ENCODE results near the gene BCAS4.

Gene BCAS4

GRCh38 chr20:50858525-50858924 is 63.7 kb downstream of the BCAS4 start:
- no peak for DNase-seq

GRCh38 chr20:50859161-50859560 is 64.3 kb downstream of the BCAS4 start:
- DNase-seq: no peak

GRCh38 chr20:50861012-50861411 is 66.2 kb downstream of the BCAS4 start:
- DNase-seq: no peak

GRCh38 chr20:50862546-50862945 is 67.7 kb downstream of the BCAS4 start:
- DNase-seq: no peak

- no peak for DNase-seq
These were observed 70.3 kb downstream of the BCAS4 start for GRCh38 chr20:50865114-50865513.

GRCh38 chr20:50865591-50865990 is 70.7 kb downstream of the BCAS4 start:
- no peak for DNase-seq

- DNase-seq: no peak
These were observed 71.3 kb downstream of the BCAS4 start for GRCh38 chr20:50866036-50866685.

GRCh38 chr20:50866831-50867230 is 72.0 kb downstream of the BCAS4 start:
- DNase-seq: no peak

- no peak for DNase-seq
These were observed 72.9 kb downstream of the BCAS4 start for GRCh38 chr20:50867805-50868204.

GRCh38 chr20:50868509-50869495 is 73.9 kb downstream of the BCAS4 start:
- no peak for DNase-seq

GRCh38 chr20:50870561-50871161 is 75.8 kb downstream of the BCAS4 start:
- DNase-seq: no peak

- DNase-seq: no peak
These were observed 77.9 kb downstream of the BCAS4 start for GRCh38 chr20:50872560-50873425.

- no peak for DNase-seq
These were observed 78.7 kb downstream of the BCAS4 start for GRCh38 chr20:50873585-50873984.

- no peak for DNase-seq
These were observed 79.4 kb downstream of the BCAS4 start for GRCh38 chr20:50874111-50874757.

- DNase-seq: no peak
These were observed 80.2 kb downstream of the BCAS4 start for GRCh38 chr20:50874758-50875665.

- DNase-seq: peak; percentile 37
These were observed 81.3 kb downstream of the BCAS4 start for GRCh38 chr20:50876063-50876685.

GRCh38 chr20:50876816-50877215 is 82.0 kb downstream of the BCAS4 start:
- DNase-seq: peak; percentile 41

GRCh38 chr20:50877232-50877743 is 82.4 kb downstream of the BCAS4 start:
- DNase-seq: peak; percentile 24

GRCh38 chr20:50879649-50880550 is 85.0 kb downstream of the BCAS4 start:
- DNase-seq: peak; percentile 48
